H1 (cell line): ENCODE results near the gene OLFM2. TPM values are rescaled to one million over a fixed set of nuclear protein-coding genes. Genes with fewer than 3 reads are reported as not detected.

Source experiments
- POU5F1 ChIP-seq: IDR thresholded peaks from 2 replicates; pipeline ENCODE4 v1.6.1; 2011; ENCODE audit warnings: low read depth, mild to moderate bottlenecking, low read length, moderate library complexity
- TEAD4 ChIP-seq: IDR thresholded peaks from 2 replicates; pipeline ENCODE4 v1.6.1; 2012; ENCODE audit warnings: low read depth, low read length, inconsistent platforms, mixed read lengths
- polyA plus RNA-seq, 7 experiments: library from polyadenylated mRNA; depleted of rRNA in 3 of 7; stranded (reverse) in 5 of 7; unstranded in 2 of 7; fragments of >200 nt in 5 of 7; fragments of 200-250 nt in 2 of 7; gene quantifications; 1 replicate in 5 of 7; 2 replicates in 1 of 7; 4 replicates in 1 of 7; pipeline versions ENCODE4 v1.2.1 to v1.2.3, GENCODE V29; 2011 to 2013; ENCODE audit warnings: missing spikeins in 2 of 7, mixed read lengths in 2 of 7
- total RNA-seq: library from RNA; stranded (reverse); fragmentation: NEBNext Ultra II Directional; extraction: Animal tissue kit (Norgen Biotek cat#: 25700); gene quantifications from 2 replicates; pipeline ENCODE4 v1.2.1, GENCODE V29; 2021

The OLFM2 gene
- total and polyA plus RNA-seq, 2 of the 8 experiments (the other 6 are each of a cell fraction or from before 2014, with no cell fraction given): 68.2 to 151 TPM

- TF ChIP-seq POU5F1 (no peak), TEAD4 (no peak)
Measured at GRCh38 chr19:9901020-9901419, 35.3 kb downstream of the OLFM2 start (continued).
